Fibroblast of mammary gland (primary cell): ENCODE data around the gene PRDM8.

Source experiments
- DNase-seq: peaks from one replicate; pipeline ENCODE4 v3.0.0-alpha.2; 2010; ENCODE audit warnings: low read depth
- H3K4me3 ChIP-seq: 2 replicates; pipeline ENCODE4 v1.5.1; 2011; ENCODE audit warnings: low read depth, mild to moderate bottlenecking, low read length, moderate library complexity; ENCODE audit not compliant: control insufficient read depth
- TF ChIP-seq, protein P1 (sequence below): conservative IDR thresholded peaks from 2 replicates; pipeline ENCODE4 v1.5.1; 2011; ENCODE audit warnings: low read depth, low read length, inconsistent platforms; ENCODE audit not compliant: control insufficient read depth, insufficient read depth

PRDM8 gene

DNA sequence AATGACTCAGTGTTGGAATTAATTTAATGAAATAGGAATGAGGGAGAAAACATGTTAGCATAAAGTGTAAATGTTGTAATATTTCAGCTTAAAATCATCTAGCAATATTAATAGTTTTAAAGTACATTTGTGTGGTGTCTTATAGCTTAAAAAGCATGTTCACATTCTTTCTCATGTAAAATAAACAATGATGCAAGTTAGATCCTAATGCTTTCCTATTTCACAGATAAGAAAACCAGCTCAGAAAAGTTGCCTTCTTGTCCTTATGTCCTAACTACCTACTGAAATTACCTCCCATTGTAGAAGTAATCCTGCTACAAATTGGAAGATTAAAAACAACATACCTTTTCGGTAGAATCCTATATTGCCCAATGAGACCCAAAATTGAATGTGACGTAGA lies 40.9 kb upstream of the PRDM8 start:
- no peak for DNase-seq
- TF ChIP-seq, protein P1, sequence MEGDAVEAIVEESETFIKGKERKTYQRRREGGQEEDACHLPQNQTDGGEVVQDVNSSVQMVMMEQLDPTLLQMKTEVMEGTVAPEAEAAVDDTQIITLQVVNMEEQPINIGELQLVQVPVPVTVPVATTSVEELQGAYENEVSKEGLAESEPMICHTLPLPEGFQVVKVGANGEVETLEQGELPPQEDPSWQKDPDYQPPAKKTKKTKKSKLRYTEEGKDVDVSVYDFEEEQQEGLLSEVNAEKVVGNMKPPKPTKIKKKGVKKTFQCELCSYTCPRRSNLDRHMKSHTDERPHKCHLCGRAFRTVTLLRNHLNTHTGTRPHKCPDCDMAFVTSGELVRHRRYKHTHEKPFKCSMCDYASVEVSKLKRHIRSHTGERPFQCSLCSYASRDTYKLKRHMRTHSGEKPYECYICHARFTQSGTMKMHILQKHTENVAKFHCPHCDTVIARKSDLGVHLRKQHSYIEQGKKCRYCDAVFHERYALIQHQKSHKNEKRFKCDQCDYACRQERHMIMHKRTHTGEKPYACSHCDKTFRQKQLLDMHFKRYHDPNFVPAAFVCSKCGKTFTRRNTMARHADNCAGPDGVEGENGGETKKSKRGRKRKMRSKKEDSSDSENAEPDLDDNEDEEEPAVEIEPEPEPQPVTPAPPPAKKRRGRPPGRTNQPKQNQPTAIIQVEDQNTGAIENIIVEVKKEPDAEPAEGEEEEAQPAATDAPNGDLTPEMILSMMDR = no peak
- H3K4me3 ChIP-seq = no peak overlapping the region

DNA sequence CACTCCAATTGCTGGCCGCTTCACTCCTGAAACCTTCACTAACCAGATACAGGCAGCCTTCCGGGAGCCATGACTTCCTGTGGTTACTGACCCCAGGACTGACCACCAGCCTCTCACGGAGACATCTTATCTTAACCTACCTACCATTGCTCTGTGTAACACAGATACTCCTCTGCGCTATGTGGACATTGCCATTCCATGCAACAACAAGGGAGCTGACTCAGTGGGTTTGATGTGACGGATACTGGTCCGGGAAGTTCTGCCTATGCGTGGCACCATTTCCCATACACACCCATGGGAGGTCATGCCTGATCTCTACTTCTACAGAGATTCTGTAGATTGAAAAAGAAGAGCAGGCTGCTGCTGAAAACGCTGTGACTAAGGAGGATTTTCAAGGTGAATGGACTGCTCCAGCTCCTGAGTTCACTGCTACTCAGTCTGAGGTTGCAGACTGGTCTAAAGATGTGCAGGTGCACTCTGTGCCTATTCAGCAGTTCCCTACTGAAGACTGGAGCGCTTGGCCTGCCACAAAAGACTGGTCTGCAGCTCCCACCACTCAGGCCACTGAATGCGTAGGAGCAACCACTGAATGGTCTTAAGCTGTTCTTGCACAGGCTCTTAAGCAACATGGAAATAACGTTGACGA lies 35.8 kb upstream of the PRDM8 start:
- no peak for DNase-seq
- TF ChIP-seq, protein P1 = no peak
- H3K4me3 ChIP-seq = no peak overlapping the region

DNA sequence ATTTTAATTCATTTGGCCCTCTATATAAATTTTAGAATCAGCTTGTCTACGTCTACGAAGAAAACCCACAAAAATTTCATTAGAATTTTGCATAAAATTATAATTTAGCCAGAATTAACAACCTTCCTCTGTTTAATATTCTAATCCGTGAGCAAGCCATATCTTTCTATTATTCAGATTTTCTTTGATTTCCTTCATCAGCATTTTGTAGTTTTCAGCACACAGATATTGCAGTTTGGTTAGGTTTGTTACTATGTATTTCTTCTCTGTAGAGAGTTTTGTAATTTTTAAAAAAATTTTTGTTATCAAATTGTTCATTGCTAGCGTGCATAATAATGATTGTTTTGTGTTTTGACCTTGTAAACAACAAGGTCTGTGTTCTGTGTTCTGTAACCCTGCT lies 34.9 kb upstream of the PRDM8 start:
- no peak for DNase-seq
- TF ChIP-seq, protein P1 = no peak
- no peak overlapping the region for H3K4me3 ChIP-seq

DNA sequence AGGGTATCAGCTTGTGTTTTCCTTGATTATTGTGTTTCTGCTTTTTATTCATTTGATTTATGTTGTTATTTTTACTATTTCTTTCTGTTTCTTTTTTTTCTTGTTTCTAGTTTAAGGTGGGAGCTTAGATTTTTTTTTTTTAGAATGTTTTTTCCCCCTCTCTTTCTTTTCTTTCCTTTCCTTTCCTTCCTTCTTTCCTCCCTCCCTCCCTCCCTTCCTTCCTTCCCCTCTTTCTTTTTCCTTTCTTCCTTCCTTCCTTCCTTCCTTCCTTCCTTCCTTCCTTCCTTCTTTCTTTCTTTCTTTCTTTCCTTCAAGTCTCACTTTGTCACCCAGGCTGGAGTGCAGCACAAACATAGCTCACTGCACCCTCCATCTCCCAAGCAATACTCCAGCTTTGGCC lies 31.4 kb upstream of the PRDM8 start:
- no peak for DNase-seq

DNA sequence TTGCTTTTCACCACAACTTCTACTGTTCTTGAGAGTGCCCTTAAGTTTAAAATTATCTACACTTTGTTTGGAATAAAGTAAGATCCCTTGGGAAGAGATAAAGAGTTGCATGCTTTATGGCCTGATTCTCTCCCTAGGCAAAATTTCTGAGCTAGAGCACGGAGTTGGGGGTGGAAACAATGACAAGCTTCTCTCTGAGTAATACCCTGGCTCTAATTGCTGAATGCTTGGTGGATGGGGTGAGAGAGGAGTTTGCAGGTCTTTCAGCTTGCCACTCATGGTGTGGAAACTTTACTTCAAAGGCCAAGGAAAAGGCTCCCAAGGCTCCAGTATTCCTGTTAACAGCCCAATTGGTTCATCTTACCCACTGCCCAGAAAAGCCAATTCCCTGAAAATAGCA lies 26.1 kb upstream of the PRDM8 start:
- no peak overlapping the region for H3K4me3 ChIP-seq
- TF ChIP-seq, protein P1 = no peak
- peak; percentile 80 for DNase-seq

More for the DNA sequence above, 31.4 kb upstream of the PRDM8 start:
- no peak overlapping the region for H3K4me3 ChIP-seq
- TF ChIP-seq, protein P1 = no peak

GRCh38 chr4:80171656-80172055 lies 25.6 kb upstream of the PRDM8 start:
- TF ChIP-seq, protein P1 = no peak
- H3K4me3 ChIP-seq = no peak overlapping the region

GRCh38 chr4:80172203-80172602 lies 25.1 kb upstream of the PRDM8 start:
- no peak overlapping the region for H3K4me3 ChIP-seq
- TF ChIP-seq, protein P1 = no peak
- no peak for DNase-seq

More at GRCh38 chr4:80171656-80172055, 25.6 kb upstream of the PRDM8 start:
- DNase-seq = peak; percentile 45
